NOMO-1 treated with dmso at 0.1 percent for 144 hours (cell line): ENCODE results near the gene CTXN1.

Source experiments
- DNase-seq: peaks from one replicate; lab custom pipeline; 2025; ENCODE audit not compliant: unreplicated experiment; lab: John Stamatoyannopoulos, UW

Gene CTXN1

GRCh38 chr19:7877249-7877836 is 48.6 kb downstream of the CTXN1 start:
- DNase-seq: no peak

- no peak for DNase-seq
Measured at GRCh38 chr19:7874897-7875273, 51.0 kb downstream of the CTXN1 start.
